Activated T-helper 1 cell treated with anti-CD3 and anti-CD28 coated beads, Interleukin-12 subunit alpha, Interleukin-12 subunit beta, Interleukin-2, Interleukin-4 antibody, amounts not matched to agents 30 ng/mL and 10 ng/mL and 1 ng/mL, durations not matched to agents 14 hours and 24 hours and 36 hours (primary cell): ENCODE results near the gene ACTG2. TPM values are rescaled to one million over a fixed set of nuclear protein-coding genes. Genes with fewer than 3 reads are reported as not detected.

ENCODE experiments used
- DNase-seq: peaks from one replicate; pipeline ENCODE4 v3.0.0; 2021; ENCODE audit warnings: low spot score
- H3K27ac Mint-ChIP-seq: one replicate; pipeline ENCODE4 v1.8.0; 2021; ENCODE audit warnings: mild to moderate bottlenecking, mixed read lengths
- H3K27me3 Mint-ChIP-seq: one replicate; pipeline ENCODE4 v1.8.0; 2022; ENCODE audit warnings: mild to moderate bottlenecking, moderate library complexity, mixed read lengths; ENCODE audit not compliant: insufficient read depth
- H3K36me3 Mint-ChIP-seq: one replicate; pipeline ENCODE4 v1.8.0; 2021; ENCODE audit warnings: low read depth, mixed read lengths
- H3K4me1 Mint-ChIP-seq: one replicate; pipeline ENCODE4 v1.8.0; 2021; ENCODE audit warnings: low read depth, mixed read lengths
- H3K4me3 Mint-ChIP-seq: one replicate; pipeline ENCODE4 v1.8.0; 2021; ENCODE audit warnings: mild to moderate bottlenecking, moderate library complexity, mixed read lengths
- H3K9me3 Mint-ChIP-seq: one replicate; pipeline ENCODE4 v1.8.0; 2021; ENCODE audit warnings: mixed read lengths
- intact Hi-C: fragments of 100-400 bp; cut with micrococcal nuclease; formaldehyde crosslinking; loops from one replicate; pipeline ENCODE4 v1.15.1; 2024
- total RNA-seq: library from RNA; stranded (reverse); gene quantifications from 2 replicates; pipeline ENCODE4 v1.2.3, GENCODE V29; 2022

The ACTG2 gene
- total RNA-seq, result 0.22 and 0.26 TPM in 2 replicates

- no peak within 1 kb of the TSS for H3K27ac Mint-ChIP-seq
- H3K36me3 Mint-ChIP-seq, result no peaks in the 10 kb centered on the region
- intact Hi-C loops, result no loop called here
- no peaks in the 10 kb centered on the region for H3K27me3 Mint-ChIP-seq
- H3K4me3 Mint-ChIP-seq, result no peak within 1 kb of the TSS
- no peaks in the 10 kb centered on the region for H3K9me3 Mint-ChIP-seq
- peaks cover 51% of the 10 kb centered on the region for H3K4me1 Mint-ChIP-seq
- no peak for DNase-seq
These were observed at the start of gene ACTG2 for GRCh38 chr2:73892631-73893329. Gene ACTG2, plus strand, starts transcription at chr2:73893008. Its CDS starts 8,304 bp downstream, at chr2:73901312.

GRCh38 chr2:73844087-73844486, 48.7 kb upstream of the ACTG2 start:
- H3K9me3 Mint-ChIP-seq, result no peaks in the 10 kb centered on the region
- H3K4me1 Mint-ChIP-seq, result peaks cover 33% of the 10 kb centered on the region
- intact Hi-C loops, result no loop called here
- no peak overlapping the region for H3K27ac Mint-ChIP-seq
- no peak overlapping the region for H3K4me3 Mint-ChIP-seq
- no peaks in the 10 kb centered on the region for H3K27me3 Mint-ChIP-seq
- no peak for DNase-seq
- H3K36me3 Mint-ChIP-seq, result peaks cover 55% of the 10 kb centered on the region

DNA sequence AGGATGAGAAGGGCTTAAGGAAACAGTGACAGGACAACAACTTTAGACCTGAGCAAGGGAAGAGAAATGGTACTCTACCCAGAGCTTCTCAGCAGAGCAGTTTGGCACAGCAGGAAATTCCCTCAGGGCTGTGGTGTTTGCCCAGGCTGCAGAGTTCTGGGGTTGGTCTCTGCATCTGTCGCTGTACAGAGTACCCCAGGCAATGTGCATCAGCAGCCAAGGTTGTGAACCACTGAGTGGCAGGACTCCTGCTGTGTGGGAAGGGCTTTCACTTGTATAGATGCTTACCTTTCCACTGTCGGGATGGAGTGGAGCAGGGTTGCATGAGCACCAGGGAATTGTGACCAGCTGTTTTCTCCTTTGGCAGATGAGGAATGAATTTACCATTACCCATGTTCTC, 42.8 kb upstream of the ACTG2 start:
- Mint-ChIP-seq H3K4me3 (no peak overlapping the region), H3K36me3 (peaks cover 46% of the 10 kb centered on the region), H3K9me3 (no peaks in the 10 kb centered on the region), H3K27ac (no peak overlapping the region), H3K4me1 (peaks cover 4% of the 10 kb centered on the region), H3K27me3 (no peaks in the 10 kb centered on the region)
- intact Hi-C loops, result no loop called here
- no peak for DNase-seq

DNA sequence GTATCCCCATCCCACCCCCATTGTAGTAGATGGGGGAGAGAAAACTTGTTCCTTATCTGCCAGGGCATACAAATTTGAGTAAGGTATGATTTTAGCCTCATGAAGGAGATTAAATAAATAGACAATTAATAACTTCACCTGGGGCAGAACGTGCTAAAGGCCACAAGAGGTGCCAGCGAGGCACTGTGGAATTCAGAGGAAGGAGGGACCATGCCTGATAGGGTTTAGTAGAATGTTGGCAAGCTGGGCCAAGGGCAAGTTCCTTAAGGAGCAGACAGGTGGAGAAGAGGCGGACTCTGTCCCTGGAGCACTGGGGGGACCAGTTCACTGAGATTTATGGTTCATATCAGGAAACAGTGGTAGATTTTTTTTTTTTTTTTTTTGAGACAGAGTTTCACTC, 41.5 kb upstream of the ACTG2 start:
- H3K4me3 Mint-ChIP-seq, result no peak overlapping the region

GRCh38 chr2:73852020-73852419, 40.8 kb upstream of the ACTG2 start:
- Mint-ChIP-seq H3K27me3 (no peaks in the 10 kb centered on the region), H3K36me3 (peaks cover 54% of the 10 kb centered on the region), H3K9me3 (no peaks in the 10 kb centered on the region), H3K4me3 (no peak overlapping the region), H3K4me1 (peaks cover 20% of the 10 kb centered on the region), H3K27ac (no peak overlapping the region)
- no peak for DNase-seq
- intact Hi-C loops, result loop anchor here (1.0 kb wide), 1 partner anchor 21 kb away; no protein-coding TSS in a partner anchor

More for the DNA sequence above, 41.5 kb upstream of the ACTG2 start:
- Mint-ChIP-seq H3K27ac (no peak overlapping the region), H3K4me1 (peaks cover 13% of the 10 kb centered on the region), H3K36me3 (peaks cover 50% of the 10 kb centered on the region), H3K9me3 (no peaks in the 10 kb centered on the region), H3K27me3 (no peaks in the 10 kb centered on the region)
- intact Hi-C loops, result no loop called here
- no peak for DNase-seq

DNA sequence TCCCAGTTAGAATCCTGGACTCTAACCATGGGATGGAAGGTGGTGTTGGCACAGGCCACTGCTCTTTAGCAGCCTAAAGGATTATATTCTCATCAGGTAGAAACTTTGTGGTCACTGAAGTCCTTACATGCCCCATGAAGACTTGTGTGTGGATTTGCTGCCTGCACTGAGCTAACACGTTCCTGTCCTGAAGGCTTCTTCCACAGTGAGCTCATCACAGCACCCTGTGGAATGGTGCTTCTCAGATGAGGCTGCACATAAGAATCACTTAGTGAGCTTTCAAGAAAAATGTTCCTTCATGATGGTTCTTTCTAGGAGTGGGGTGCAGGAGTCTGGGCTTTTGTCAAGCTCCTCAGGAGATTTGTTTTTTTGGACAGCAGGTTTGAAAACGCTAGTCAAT, 37.3 kb upstream of the ACTG2 start:
- H3K27me3 Mint-ChIP-seq, result no peaks in the 10 kb centered on the region
- H3K27ac Mint-ChIP-seq, result no peak overlapping the region
- H3K36me3 Mint-ChIP-seq, result peaks cover 53% of the 10 kb centered on the region
- no peaks in the 10 kb centered on the region for H3K9me3 Mint-ChIP-seq
- DNase-seq, result no peak
- peaks cover 49% of the 10 kb centered on the region for H3K4me1 Mint-ChIP-seq
- no peak overlapping the region for H3K4me3 Mint-ChIP-seq
- intact Hi-C loops, result no loop called here

DNA sequence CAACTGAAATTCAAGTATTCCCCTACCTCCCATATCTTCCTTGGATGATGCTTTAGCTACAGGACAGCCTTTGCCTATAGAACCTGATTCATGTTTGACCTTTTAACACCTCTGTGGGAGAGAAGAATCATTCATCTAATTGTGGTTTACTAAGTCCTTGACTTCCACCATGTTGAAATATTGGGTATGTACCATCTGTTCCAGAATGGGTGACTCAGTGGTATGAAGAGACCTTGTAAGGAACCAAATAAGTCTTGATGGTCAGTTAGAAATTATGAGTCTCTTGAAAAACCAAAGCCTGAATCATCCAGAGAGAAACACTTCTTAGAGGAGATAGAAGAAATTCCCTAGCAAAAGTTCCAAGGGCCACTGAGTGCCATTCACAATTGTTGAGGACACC, 36.6 kb upstream of the ACTG2 start:
- H3K27me3 Mint-ChIP-seq, result no peaks in the 10 kb centered on the region
- no peaks in the 10 kb centered on the region for H3K9me3 Mint-ChIP-seq
- H3K36me3 Mint-ChIP-seq, result peaks cover 53% of the 10 kb centered on the region
- no peak for DNase-seq
- H3K27ac Mint-ChIP-seq, result no peak overlapping the region
- H3K4me3 Mint-ChIP-seq, result no peak overlapping the region
- intact Hi-C loops, result no loop called here
- H3K4me1 Mint-ChIP-seq, result peaks cover 50% of the 10 kb centered on the region

- peaks cover 70% of the 10 kb centered on the region for H3K36me3 Mint-ChIP-seq
- peaks cover 48% of the 10 kb centered on the region for H3K4me1 Mint-ChIP-seq
- no peak overlapping the region for H3K4me3 Mint-ChIP-seq
- intact Hi-C loops, result loop anchor here (1.0 to 2.0 kb wide), 5 partner anchors 26 to 288 kb away; partner anchors contain the start of gene DGUOK
- H3K9me3 Mint-ChIP-seq, result no peaks in the 10 kb centered on the region
- H3K27me3 Mint-ChIP-seq, result no peaks in the 10 kb centered on the region
- DNase-seq, result no peak
- peak overlapping the region; percentile 56 for H3K27ac Mint-ChIP-seq
These were observed 32.9 kb upstream of the ACTG2 start for GRCh38 chr2:73859721-73860586.

DNA sequence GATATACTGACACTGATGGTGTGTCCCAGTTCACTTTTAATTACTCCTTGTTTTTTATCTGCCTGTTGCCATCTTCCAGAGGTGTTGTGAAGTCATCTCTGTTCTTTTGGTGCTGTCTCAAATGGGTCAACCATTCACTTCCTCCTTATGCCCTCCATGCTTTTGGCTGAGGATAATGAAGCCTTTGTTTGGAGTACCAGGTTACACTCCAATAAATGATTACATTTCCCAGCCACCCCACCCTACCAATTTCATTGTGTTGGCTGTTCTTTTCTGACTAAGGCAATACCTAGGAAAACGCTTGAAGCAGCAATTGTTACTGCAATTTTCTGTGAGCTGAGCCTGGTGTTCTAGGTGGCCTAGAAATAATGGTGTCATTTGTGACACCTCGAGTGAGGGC, 29.8 kb upstream of the ACTG2 start:
- peaks cover 27% of the 10 kb centered on the region for H3K4me1 Mint-ChIP-seq
- H3K27ac Mint-ChIP-seq, result no peak overlapping the region
- H3K36me3 Mint-ChIP-seq, result peaks cover 50% of the 10 kb centered on the region
- no peaks in the 10 kb centered on the region for H3K27me3 Mint-ChIP-seq
- H3K9me3 Mint-ChIP-seq, result no peaks in the 10 kb centered on the region
- no peak for DNase-seq
- no peak overlapping the region for H3K4me3 Mint-ChIP-seq
- intact Hi-C loops, result no loop called here

- Mint-ChIP-seq H3K27me3 (no peaks in the 10 kb centered on the region), H3K9me3 (no peaks in the 10 kb centered on the region), H3K4me3 (no peak overlapping the region), H3K27ac (no peak overlapping the region), H3K36me3 (peaks cover 26% of the 10 kb centered on the region), H3K4me1 (no peaks in the 10 kb centered on the region)
- no peak for DNase-seq
- intact Hi-C loops, result no loop called here
These were observed 24.4 kb upstream of the ACTG2 start for GRCh38 chr2:73868204-73868978.

- no peaks in the 10 kb centered on the region for H3K4me1 Mint-ChIP-seq
- DNase-seq, result no peak
- H3K27me3 Mint-ChIP-seq, result no peaks in the 10 kb centered on the region
- no peaks in the 10 kb centered on the region for H3K9me3 Mint-ChIP-seq
- intact Hi-C loops, result no loop called here
- peaks cover 14% of the 10 kb centered on the region for H3K36me3 Mint-ChIP-seq
- H3K27ac Mint-ChIP-seq, result no peak overlapping the region
- no peak overlapping the region for H3K4me3 Mint-ChIP-seq
These were observed 22.7 kb upstream of the ACTG2 start for GRCh38 chr2:73870084-73870483.

- H3K4me3 Mint-ChIP-seq, result no peak overlapping the region
- peaks cover 5% of the 10 kb centered on the region for H3K27me3 Mint-ChIP-seq
- H3K36me3 Mint-ChIP-seq, result peaks cover 4% of the 10 kb centered on the region
- no peak for DNase-seq
- no peaks in the 10 kb centered on the region for H3K9me3 Mint-ChIP-seq
- H3K27ac Mint-ChIP-seq, result no peak overlapping the region
- peaks cover 12% of the 10 kb centered on the region for H3K4me1 Mint-ChIP-seq
- intact Hi-C loops, result loop anchor here (1.0 kb wide), 1 partner anchor 9 kb away; no protein-coding TSS in a partner anchor
These were observed 15.6 kb upstream of the ACTG2 start for GRCh38 chr2:73877071-73877802.
